NB4 (cell line): ENCODE results near the gene BPIFB6.

Experiments
- MYC ChIP-seq: IDR thresholded peaks from 2 replicates; pipeline ENCODE4 v1.6.1; 2011; ENCODE audit warnings: low read depth, low read length
- POLR2A ChIP-seq: IDR thresholded peaks from 2 replicates; pipeline ENCODE4 v1.6.1; 2011; ENCODE audit warnings: mild to moderate bottlenecking; ENCODE audit not compliant: insufficient read length; ENCODE audit errors: extremely low read depth
- TF ChIP-seq, protein P1 (sequence below): IDR thresholded peaks from 2 replicates; pipeline ENCODE4 v1.6.1; 2011; ENCODE audit warnings: low read depth, low read length
- TF ChIP-seq, protein P2 (sequence below): IDR thresholded peaks from one replicate; pipeline ENCODE4 v1.5.1; 2012; ENCODE audit warnings: low read depth, low read length

DNA sequence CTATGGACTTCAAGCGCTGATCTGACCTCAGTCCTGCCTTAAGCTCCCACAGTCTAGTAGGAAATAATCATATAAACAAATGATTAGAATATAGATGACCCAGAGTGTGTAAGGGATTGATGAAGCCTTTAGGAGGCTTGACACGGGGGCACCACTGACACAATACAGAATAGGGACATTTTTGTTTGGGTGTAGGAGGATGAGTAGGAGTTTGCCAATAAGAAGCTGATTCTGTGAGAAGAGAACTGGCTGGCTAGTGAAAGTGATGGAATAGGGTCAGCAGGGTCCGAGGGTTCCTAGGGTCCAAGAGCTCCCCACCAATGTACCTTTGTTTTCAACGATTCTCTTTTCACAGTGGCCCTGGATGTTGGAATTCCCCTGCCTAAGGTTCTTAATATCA lies 40.9 kb downstream of the BPIFB6 start:
- TF ChIP-seq, protein P1, sequence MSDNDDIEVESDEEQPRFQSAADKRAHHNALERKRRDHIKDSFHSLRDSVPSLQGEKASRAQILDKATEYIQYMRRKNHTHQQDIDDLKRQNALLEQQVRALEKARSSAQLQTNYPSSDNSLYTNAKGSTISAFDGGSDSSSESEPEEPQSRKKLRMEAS = no peak
- TF ChIP-seq, protein P2, sequence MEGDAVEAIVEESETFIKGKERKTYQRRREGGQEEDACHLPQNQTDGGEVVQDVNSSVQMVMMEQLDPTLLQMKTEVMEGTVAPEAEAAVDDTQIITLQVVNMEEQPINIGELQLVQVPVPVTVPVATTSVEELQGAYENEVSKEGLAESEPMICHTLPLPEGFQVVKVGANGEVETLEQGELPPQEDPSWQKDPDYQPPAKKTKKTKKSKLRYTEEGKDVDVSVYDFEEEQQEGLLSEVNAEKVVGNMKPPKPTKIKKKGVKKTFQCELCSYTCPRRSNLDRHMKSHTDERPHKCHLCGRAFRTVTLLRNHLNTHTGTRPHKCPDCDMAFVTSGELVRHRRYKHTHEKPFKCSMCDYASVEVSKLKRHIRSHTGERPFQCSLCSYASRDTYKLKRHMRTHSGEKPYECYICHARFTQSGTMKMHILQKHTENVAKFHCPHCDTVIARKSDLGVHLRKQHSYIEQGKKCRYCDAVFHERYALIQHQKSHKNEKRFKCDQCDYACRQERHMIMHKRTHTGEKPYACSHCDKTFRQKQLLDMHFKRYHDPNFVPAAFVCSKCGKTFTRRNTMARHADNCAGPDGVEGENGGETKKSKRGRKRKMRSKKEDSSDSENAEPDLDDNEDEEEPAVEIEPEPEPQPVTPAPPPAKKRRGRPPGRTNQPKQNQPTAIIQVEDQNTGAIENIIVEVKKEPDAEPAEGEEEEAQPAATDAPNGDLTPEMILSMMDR = no peak
- TF ChIP-seq POLR2A = no peak
- no peak for TF ChIP-seq MYC
